Stimulated activated naive CD4-positive, alpha-beta T cell treated with Interleukin-2 at 50 U/mL for 16 hours (primary cell): ENCODE results near the gene LCE7A.

ENCODE experiments used
- DNase-seq: peaks from one replicate; lab custom pipeline; 2025; lab: John Stamatoyannopoulos, UW

LCE7A gene

GRCh38 chr1:152859696-152860095, at the start of gene LCE7A:
TSS of gene LCE7A (plus strand) at chr1:152859996. CDS start at chr1:152860698, 702 bp downstream.
- no peak for DNase-seq

GRCh38 chr1:152811050-152811449, 48.7 kb upstream of the LCE7A start:
- DNase-seq, result no peak

- DNase-seq, result no peak
These were observed 48.1 kb upstream of the LCE7A start, which contains the start of gene LCE1B for GRCh38 chr1:152811671-152812070. TSS of gene LCE1B (plus strand) at chr1:152811971. CDS start at chr1:152812447, 476 bp downstream.

GRCh38 chr1:152817309-152817708, 42.5 kb upstream of the LCE7A start:
- DNase-seq, result no peak

- no peak for DNase-seq
These were observed 36.5 kb upstream of the LCE7A start for GRCh38 chr1:152823294-152823693.

GRCh38 chr1:152824964-152825363, 34.8 kb upstream of the LCE7A start:
- DNase-seq, result no peak

GRCh38 chr1:152827173-152827572, 32.6 kb upstream of the LCE7A start, which contains the start of gene LCE1A:
TSS of gene LCE1A (plus strand) at chr1:152827473. CDS start at chr1:152827473, 0 bp downstream.
- no peak for DNase-seq

- DNase-seq, result no peak
These were observed 22.9 kb upstream of the LCE7A start for GRCh38 chr1:152836870-152837269.

GRCh38 chr1:152842556-152842955, 17.2 kb upstream of the LCE7A start, which contains the start of gene LCE6A:
TSS of gene LCE6A (plus strand) at chr1:152842856. CDS start at chr1:152843521, 665 bp downstream.
- DNase-seq, result no peak

GRCh38 chr1:152855661-152856060, 4.1 kb upstream of the LCE7A start:
- DNase-seq, result no peak

GRCh38 chr1:152858062-152858461, 1.7 kb upstream of the LCE7A start:
- DNase-seq, result no peak

GRCh38 chr1:152860129-152860528, 333 bp downstream of the LCE7A start:
- no peak for DNase-seq

GRCh38 chr1:152861374-152861773, 1.6 kb downstream of the LCE7A start:
- DNase-seq, result no peak

GRCh38 chr1:152864443-152864842, 4.6 kb downstream of the LCE7A start:
- no peak for DNase-seq

GRCh38 chr1:152866321-152866720, 6.5 kb downstream of the LCE7A start:
- no peak for DNase-seq

GRCh38 chr1:152869808-152870419, 10.1 kb downstream of the LCE7A start:
- DNase-seq, result peak; percentile 18

- no peak for DNase-seq
These were observed 11.3 kb downstream of the LCE7A start for GRCh38 chr1:152870831-152871730.

- DNase-seq, result no peak
These were observed 11.9 kb downstream of the LCE7A start for GRCh38 chr1:152871731-152872126.

GRCh38 chr1:152873495-152873894, 13.7 kb downstream of the LCE7A start:
- no peak for DNase-seq

GRCh38 chr1:152876827-152877226, 17.0 kb downstream of the LCE7A start:
- no peak for DNase-seq

GRCh38 chr1:152878042-152878441, 18.2 kb downstream of the LCE7A start, which contains the start of gene SMCP:
TSS of gene SMCP (plus strand) at chr1:152878322. CDS start at chr1:152884423, 6,101 bp downstream.
- DNase-seq, result no peak

- DNase-seq, result no peak
These were observed 19.9 kb downstream of the LCE7A start for GRCh38 chr1:152879559-152880198.
